ENCODE measurements around the gene GABRG3.

Gene GABRG3

GRCh38 chr15:27490867-27491595, 520.0 kb downstream of the GABRG3 start:
- Histone ChIP-seq H3K4me3 (ENCODE audit: low read depth, low read length) (no peak overlapping the region), H3K36me3 (no peaks in the 10 kb centered on the region), H3K27me3 (no peaks in the 10 kb centered on the region), H3K9me3 (no peaks in the 10 kb centered on the region), H3K4me1 (peaks cover 16% of the 10 kb centered on the region)
- DNase-seq = no peak
- TF ChIP-seq, protein P1, sequence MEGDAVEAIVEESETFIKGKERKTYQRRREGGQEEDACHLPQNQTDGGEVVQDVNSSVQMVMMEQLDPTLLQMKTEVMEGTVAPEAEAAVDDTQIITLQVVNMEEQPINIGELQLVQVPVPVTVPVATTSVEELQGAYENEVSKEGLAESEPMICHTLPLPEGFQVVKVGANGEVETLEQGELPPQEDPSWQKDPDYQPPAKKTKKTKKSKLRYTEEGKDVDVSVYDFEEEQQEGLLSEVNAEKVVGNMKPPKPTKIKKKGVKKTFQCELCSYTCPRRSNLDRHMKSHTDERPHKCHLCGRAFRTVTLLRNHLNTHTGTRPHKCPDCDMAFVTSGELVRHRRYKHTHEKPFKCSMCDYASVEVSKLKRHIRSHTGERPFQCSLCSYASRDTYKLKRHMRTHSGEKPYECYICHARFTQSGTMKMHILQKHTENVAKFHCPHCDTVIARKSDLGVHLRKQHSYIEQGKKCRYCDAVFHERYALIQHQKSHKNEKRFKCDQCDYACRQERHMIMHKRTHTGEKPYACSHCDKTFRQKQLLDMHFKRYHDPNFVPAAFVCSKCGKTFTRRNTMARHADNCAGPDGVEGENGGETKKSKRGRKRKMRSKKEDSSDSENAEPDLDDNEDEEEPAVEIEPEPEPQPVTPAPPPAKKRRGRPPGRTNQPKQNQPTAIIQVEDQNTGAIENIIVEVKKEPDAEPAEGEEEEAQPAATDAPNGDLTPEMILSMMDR (IDR thresholded peaks at IDR 0.05; ENCODE audit: low read depth, low read length) = no peak

DNA sequence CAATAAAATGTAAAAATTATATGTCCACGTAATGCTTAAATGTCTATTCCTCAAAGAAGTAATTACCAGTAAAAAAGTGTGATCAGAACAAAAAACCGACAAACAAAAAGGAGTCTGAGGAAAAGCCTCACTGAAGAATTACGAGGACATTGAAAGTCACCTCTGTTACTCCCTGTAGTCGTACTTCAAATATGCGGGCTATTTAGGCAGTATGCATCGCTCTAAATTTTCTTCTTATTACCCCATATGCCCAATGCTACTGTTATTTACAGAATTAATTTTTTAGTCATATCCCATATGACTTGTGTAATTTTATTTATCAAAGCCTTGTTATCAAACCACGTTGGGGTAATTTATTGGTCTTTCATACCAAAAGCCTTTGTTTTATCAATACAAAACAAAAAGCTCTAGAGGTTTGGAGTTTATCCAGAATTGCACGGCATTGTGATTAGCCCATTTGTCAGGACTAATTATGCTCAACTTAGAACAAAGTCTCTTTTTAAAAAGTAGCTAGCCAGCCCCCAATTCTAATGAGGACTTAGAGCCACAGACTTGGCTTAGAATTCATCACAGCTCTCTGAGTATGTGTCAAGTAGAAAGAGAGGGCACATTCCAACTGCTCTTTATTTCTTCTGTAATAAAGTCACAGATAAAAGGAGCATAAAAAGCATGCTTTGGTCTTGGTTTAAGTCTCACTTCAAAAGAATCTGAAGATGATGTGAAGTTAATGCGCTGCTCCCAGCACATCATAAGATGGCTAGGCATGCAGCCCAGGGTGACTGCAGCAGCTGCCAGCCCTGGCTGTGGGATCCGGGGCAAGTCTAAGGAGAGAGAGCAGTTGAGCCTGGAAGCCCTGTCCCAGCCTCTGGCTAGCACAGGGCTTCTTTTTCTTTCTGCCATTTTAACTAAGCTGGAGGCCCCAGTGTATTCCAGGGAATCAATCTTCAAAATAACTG, 521.0 kb downstream of the GABRG3 start:
- no peaks in the 10 kb centered on the region for H3K36me3 ChIP-seq
- DNase-seq = peak; percentile 20
- no peaks in the 10 kb centered on the region for H3K27me3 ChIP-seq
- H3K9me3 ChIP-seq = no peaks in the 10 kb centered on the region
- H3K4me3 ChIP-seq (ENCODE audit: low read depth, low read length) = no peak overlapping the region
- H3K4me1 ChIP-seq = peaks cover 10% of the 10 kb centered on the region
- TF ChIP-seq, protein P1 (IDR thresholded peaks at IDR 0.05; ENCODE audit: low read depth, low read length) = no peak

- H3K9me3 ChIP-seq = no peaks in the 10 kb centered on the region
- peak; percentile 29 for DNase-seq
- no peak overlapping the region for H3K4me3 ChIP-seq (ENCODE audit: low read depth, low read length)
- TF ChIP-seq, protein P1 (IDR thresholded peaks at IDR 0.05; ENCODE audit: low read depth, low read length) = 0 out of 2 replicates have a peak, but pooled peaks have one; percentile 7
- no peaks in the 10 kb centered on the region for H3K36me3 ChIP-seq
- peaks cover 3% of the 10 kb centered on the region; the same call in 1 of the 2 replicates for H3K4me1 ChIP-seq
- no peaks in the 10 kb centered on the region for H3K27me3 ChIP-seq
These were observed 525.0 kb downstream of the GABRG3 start for GRCh38 chr15:27495963-27496459.

GRCh38 chr15:27498700-27499099, 527.7 kb downstream of the GABRG3 start:
- Histone ChIP-seq H3K4me1 (no peaks in the 10 kb centered on the region), H3K27me3 (no peaks in the 10 kb centered on the region), H3K4me3 (ENCODE audit: low read depth, low read length) (no peak overlapping the region), H3K9me3 (no peaks in the 10 kb centered on the region), H3K36me3 (no peaks in the 10 kb centered on the region)
- TF ChIP-seq, protein P1 (IDR thresholded peaks at IDR 0.05; ENCODE audit: low read depth, low read length) = no peak
- DNase-seq = no peak

DNA sequence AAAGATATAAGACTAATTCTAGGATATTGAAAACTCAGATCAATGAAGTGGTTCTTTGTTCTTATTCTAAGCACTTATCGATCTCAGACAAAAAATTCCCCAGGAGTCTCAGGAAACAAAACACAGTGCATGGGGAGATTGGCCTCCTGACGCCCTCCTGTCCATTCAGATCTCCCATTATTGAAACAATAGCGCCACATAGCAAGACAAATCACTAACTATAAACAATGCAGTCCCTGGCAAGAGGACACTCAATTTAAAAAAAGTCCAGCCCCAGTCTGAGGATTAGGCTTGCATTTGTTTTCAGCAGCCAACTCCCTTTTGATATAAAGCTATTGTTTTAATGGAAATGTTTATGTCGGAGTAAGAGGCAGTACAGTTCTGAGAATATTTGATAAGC, 528.2 kb downstream of the GABRG3 start:
- Histone ChIP-seq H3K27me3 (no peaks in the 10 kb centered on the region), H3K4me1 (no peaks in the 10 kb centered on the region), H3K4me3 (ENCODE audit: low read depth, low read length) (no peak overlapping the region), H3K36me3 (no peaks in the 10 kb centered on the region), H3K9me3 (no peaks in the 10 kb centered on the region)
- no peak for DNase-seq
- TF ChIP-seq, protein P1 (IDR thresholded peaks at IDR 0.05; ENCODE audit: low read depth, low read length) = no peak
